AG09319 (cell line): Measurements from ENCODE around the gene SLC26A8.
"Not testable (repeated sequence)": the region's sequence is repeated elsewhere in the genome, so short reads cannot be mapped to it uniquely, and the experiment has no call there.

Experiments
- DNase-seq: peaks from one replicate; pipeline ENCODE4 v3.0.0-alpha.2; 2010; ENCODE audit warnings: low read depth; ENCODE audit errors: extremely low read depth
- CTCF ChIP-seq: IDR thresholded peaks from 2 replicates; pipeline ENCODE4 v1.5.1; 2011; ENCODE audit warnings: low read depth, mild to moderate bottlenecking, inconsistent platforms, low read length, moderate library complexity

Gene SLC26A8

GRCh38 chr6:36035225-36035624 is 10.8 kb upstream of the SLC26A8 start:
- no peak for TF ChIP-seq CTCF
- DNase-seq: no peak

- DNase-seq: no peak
- TF ChIP-seq CTCF: no peak
Measured at GRCh38 chr6:36034441-36034840, 10.0 kb upstream of the SLC26A8 start.

GRCh38 chr6:36033935-36034334 is 9.5 kb upstream of the SLC26A8 start:
- no peak for TF ChIP-seq CTCF
- DNase-seq: no peak

GRCh38 chr6:36033144-36033543 is 8.7 kb upstream of the SLC26A8 start:
- DNase-seq: not testable (repeated sequence)

- DNase-seq: no peak
- TF ChIP-seq CTCF: no peak
Measured at GRCh38 chr6:36032261-36032660, 7.8 kb upstream of the SLC26A8 start.

- TF ChIP-seq CTCF: no peak
Measured at GRCh38 chr6:36029464-36029863, 5.0 kb upstream of the SLC26A8 start.

GRCh38 chr6:36028877-36029324 is 4.5 kb upstream of the SLC26A8 start:
- no peak for TF ChIP-seq CTCF
- no peak for DNase-seq

More at GRCh38 chr6:36029464-36029863, 5.0 kb upstream of the SLC26A8 start:
- DNase-seq: peak; percentile 53

GRCh38 chr6:36028088-36028876 is 3.8 kb upstream of the SLC26A8 start:
- DNase-seq: no peak
- no peak for TF ChIP-seq CTCF
